Erythroblast (primary cell): ENCODE data around the gene ANKRD29.

ENCODE experiments used
- DNase-seq, 2 experiments: peaks; one replicate each; lab custom pipeline; 2025; lab: John Stamatoyannopoulos, UW
- GATA1 ChIP-seq: IDR thresholded peaks from 2 replicates; pipeline ENCODE4 v1.6.1; 2011; ENCODE audit warnings: low read depth, mild to moderate bottlenecking, control low read depth, low read length, moderate library complexity
- POLR2A ChIP-seq: IDR thresholded peaks from 2 replicates; pipeline ENCODE4 v1.6.1; 2011; ENCODE audit warnings: mild to moderate bottlenecking, low read length

ANKRD29 gene

GRCh38 chr18:23662309-23663263 lies at the start of gene ANKRD29:
ANKRD29 (minus strand) TSS chr18:23662911; CDS start chr18:23662730, 181 bp downstream.
- peak; percentile 13 to 29 for DNase-seq
- TF ChIP-seq GATA1 (no peak), POLR2A (no peak)

GRCh38 chr18:23712445-23712844 lies 49.7 kb upstream of the ANKRD29 start:
- TF ChIP-seq POLR2A, result no peak
- TF ChIP-seq GATA1, result no peak
- DNase-seq, result no peak

- no peak for TF ChIP-seq GATA1
- TF ChIP-seq POLR2A, result no peak
- no peak for DNase-seq
These were observed 48.7 kb upstream of the ANKRD29 start for GRCh38 chr18:23711426-23711825.

DNA sequence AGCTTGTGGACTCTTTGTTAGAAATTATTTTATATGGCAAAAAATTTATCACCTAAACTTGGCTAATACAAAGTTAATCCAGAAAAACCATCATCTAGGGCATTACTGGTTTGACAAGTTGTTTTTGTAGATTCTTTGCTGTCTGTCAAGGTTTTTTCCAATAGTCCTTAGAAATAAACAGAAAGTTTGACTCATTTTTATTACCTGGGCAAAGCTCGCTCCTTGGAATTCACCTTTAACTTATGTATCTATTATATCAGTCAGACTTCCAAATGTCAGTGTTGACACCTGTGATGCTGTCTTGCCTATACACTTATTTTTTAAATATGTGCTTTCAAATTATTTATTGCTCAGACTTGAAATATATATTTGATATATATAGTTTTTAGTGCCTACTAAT lies 48.2 kb upstream of the ANKRD29 start:
- no peak for TF ChIP-seq GATA1
- TF ChIP-seq POLR2A, result no peak
- DNase-seq, result no peak

GRCh38 chr18:23710068-23710527 lies 47.4 kb upstream of the ANKRD29 start:
- no peak for DNase-seq
- TF ChIP-seq GATA1 (no peak), POLR2A (no peak)

GRCh38 chr18:23706971-23707640 lies 44.4 kb upstream of the ANKRD29 start:
- no peak for TF ChIP-seq POLR2A
- TF ChIP-seq GATA1, result no peak
- no peak for DNase-seq

- no peak for TF ChIP-seq GATA1
- no peak for TF ChIP-seq POLR2A
- no peak for DNase-seq
These were observed 42.1 kb upstream of the ANKRD29 start for GRCh38 chr18:23704806-23705205.

DNA sequence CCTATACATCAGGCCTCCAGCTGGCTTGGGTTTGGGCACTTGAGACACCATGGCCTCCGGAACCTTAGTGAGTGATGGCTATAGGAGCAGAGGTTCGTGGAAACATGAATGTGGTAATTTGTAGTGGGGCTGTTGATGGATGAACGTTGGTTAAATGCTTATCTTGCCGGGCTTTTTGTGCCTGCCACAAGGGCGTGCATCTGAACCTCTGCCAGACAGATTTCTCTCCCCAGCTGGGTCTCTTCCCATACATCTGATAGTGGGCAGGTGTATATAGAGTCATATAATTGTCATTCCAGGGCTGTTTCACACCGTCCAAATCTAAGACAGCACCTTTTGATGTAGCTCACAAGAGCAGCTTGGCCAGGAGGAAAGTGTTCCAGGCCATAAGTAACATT lies 41.3 kb upstream of the ANKRD29 start:
- TF ChIP-seq GATA1 (no peak), POLR2A (no peak)
- no peak for DNase-seq

DNA sequence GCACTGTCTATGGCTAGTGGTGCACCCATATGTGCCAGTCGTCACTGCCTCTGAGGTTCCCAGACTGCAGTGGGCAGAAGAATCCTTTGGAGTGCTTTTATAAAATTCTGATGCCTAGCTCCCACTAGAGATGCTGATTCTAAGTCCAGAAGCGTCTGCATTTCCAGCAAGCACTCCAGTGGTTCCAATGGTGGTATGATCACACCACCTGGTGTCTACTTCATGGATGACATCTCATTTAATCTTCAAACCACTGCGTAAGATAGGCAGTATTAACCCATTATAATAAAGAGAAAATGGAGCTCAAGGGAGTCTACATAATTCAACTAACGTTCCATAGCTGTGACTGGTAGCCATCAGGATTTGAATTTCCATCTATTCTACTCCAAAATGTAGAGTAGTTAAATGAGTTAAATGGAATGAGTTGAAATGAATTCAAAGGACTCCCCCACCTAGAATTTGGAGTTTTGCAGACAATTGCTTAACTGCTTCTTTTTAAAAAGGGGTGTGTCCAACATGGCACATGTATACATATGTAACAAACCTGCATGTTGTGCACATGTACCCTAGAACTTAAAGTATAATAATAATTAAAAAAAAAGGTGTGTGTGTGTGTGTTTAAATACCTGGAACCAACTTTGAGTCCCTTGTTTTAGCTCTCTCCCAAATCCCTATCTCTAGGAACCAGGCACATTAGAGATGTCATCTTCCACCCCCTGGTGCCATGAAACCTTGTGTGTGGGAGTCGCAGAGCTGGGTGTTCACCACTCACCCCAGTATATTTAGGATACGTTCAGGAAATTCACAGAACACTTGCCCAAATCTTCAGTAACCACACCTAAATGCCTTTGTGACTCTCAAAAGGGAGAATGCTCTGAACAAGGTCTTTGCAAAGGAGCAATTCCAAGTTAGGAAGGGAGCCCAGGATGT lies 40.6 kb upstream of the ANKRD29 start:
- DNase-seq, result peak; percentile 14 to 41
- TF ChIP-seq POLR2A (no peak), GATA1 (no peak)

DNA sequence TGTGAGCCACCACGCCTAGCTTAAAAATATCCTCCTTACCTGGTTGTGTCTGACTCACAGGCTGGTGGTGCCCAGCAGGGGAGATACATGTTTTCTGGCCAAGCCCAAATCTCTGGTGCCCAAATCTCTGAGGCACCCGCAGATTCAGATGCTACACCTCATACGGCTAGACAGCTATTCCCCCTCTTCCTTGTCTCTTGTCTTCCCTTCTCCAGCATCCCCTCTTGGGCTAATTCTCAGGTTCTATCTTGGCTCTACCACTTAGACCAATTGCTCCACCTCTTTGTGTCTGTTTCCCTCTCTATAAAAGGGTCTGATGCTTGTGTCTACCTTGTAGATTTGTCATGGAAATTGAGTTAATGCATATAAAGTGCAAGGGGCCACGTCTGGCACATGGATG lies 39.9 kb upstream of the ANKRD29 start:
- DNase-seq, result no peak
- no peak for TF ChIP-seq GATA1
- TF ChIP-seq POLR2A, result no peak

DNA sequence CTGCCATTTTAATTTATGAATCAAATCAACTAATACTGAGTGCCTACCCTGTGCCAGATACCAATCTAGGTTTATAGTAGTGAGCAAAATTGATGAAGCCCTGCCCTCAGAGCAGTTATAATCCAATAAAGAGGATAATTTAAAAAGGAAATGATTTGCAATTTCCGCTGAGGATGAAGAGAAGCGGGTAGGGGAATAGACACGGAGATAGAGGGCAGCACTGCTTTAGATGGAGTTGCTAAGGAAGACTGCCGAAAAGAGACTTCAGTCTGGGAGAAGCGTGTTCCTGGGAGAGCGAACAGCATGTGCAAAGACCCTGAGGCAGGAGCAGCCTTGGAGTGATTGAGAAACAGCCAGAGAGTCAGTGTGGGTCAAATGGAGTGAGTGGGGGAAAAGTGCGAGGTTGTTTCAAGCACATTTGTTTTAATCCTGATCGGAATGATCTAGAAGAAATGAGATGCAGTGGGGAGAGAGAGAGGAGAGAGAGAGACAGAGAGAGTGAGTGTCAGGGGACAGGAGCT lies 38.9 kb upstream of the ANKRD29 start:
- TF ChIP-seq GATA1 (no peak), POLR2A (no peak)
- DNase-seq, result no peak

DNA sequence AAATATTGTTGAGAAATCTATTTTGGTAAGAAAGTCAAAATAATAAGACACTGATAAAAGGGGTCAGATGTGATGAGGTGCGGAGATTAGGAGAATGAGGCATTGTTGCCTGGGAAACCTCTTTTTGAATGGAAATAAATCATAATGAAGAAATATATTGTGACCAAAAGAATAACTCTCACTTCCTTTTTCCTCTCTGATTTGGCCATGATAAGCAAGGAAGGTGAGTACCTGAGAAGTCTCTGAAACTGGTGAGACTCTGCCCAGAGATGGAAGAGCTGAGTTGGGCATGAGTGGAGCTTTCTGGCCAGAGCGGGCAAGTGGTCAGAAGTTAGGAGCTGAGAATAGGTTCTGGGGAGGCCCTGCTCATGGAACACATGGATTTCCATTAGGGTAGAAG lies 38.3 kb upstream of the ANKRD29 start:
- no peak for TF ChIP-seq GATA1
- no peak for TF ChIP-seq POLR2A

GRCh38 chr18:23694637-23695430 lies 32.1 kb upstream of the ANKRD29 start:
- no peak for DNase-seq
- TF ChIP-seq POLR2A (no peak), GATA1 (no peak)

More for the DNA sequence above, 38.3 kb upstream of the ANKRD29 start:
- no peak for DNase-seq
